ENCODE measurements around the gene RAPGEF6.
"Not testable (repeated sequence)": the region's sequence is repeated elsewhere in the genome, so short reads cannot be mapped to it uniquely, and the experiment has no call there.

Gene RAPGEF6

DNA sequence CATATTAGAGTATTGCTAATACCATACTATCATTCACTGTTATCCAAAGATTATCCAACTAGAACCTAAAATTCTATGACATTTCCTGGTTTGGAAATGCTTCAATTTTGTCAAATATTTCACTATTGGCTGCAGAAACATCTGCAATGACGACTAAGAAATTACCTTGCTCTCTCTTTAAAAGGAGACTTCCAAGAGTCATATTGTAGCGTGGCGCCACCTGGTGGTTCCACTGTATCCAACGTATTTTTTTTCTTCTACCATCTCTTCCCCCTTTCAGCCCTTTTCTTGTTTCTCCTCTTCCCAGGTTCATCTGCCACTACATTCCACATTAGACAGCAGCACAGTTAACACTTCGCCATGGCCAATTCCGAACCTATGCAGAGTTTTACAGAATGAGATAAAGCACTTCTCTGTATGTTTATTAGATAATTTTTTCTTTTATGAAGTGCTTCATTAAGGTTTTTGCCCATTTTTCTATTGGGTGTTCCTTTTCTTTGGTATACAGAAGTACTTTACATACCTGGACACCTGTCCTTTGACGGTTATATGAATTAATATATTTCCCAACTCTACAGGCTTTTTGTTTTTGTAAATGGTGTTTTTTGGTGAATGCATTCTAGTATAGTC lies 217.7 kb downstream of the RAPGEF6 start:
- peak; percentile 92 for FAIRE-seq

- no peak for FAIRE-seq
Measured at GRCh38 chr5:131416729-131417128, 218.3 kb downstream of the RAPGEF6 start.

DNA sequence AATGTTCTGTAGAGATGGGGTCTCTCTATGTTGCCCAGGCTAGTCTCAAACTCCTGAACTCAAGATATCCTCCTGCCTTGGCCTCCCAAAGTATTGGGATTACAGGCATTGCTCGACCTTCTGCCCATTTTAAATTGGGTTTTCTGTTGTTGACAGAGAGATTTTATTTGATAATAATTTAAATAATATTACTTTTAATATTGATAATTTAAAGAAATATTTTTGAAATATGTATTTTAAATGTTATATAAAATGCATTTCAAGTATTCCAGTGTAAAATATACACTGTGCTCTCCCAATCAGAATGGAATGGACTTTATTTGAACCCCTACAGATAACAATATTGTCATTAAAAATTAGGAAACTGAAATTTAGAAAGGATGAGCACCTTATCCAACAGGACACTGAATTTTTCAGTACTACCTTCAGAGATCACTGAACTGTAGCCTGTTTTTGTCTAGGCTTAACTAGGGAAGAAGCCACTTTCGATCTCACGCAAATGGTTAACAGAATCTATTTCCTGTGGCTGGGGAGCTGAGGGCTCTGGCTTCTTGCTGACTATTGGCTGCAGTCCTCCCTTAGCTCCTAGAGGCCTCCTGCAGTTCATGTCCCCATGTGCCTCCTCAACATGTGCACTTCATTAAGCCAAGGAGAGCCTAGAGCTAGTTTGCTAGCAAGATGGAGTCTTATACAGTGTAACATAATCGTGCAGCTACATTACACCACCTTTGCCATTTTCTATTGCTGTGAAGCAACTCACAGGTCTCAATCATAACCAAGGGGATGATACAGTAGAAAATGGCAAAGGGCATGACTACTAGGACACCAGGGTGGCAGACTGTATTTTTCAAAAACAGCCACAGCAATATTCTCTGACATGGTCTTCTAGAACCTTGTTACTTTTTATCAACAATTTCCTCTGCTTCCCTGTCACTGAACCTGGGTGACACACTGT lies 221.1 kb downstream of the RAPGEF6 start:
- no peak for FAIRE-seq

DNA sequence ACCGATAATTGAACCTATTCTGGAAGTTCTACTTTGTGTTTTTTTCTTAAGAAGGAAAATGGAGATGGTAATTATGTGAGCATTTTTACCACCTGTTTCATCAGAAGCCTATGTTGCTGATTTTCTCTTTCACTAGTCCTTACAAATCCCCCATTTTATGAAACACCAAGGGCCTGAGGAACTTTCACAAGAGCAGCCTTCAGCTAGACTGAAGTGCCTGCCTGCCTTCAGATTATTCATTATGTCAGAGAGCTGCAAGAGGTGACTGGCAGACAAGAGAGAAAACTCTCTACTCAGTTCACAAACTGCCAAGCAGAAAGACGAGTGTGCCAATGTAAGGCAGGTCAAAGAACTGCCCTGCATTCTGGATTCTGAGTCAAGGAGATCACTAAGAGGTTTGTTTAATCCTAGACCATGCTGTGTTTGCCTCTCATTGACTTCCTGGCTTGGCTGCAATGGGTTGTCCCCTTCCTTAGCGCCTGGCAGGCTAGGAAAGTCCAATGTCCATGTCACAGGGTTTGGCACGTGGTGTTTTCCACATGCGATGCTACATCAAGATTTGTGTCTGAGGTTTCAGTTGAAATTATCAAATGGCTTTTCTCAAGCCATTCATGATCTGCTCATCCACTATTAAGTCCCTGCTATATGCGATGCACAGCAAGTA lies 227.9 kb downstream of the RAPGEF6 start:
- FAIRE-seq = no peak

DNA sequence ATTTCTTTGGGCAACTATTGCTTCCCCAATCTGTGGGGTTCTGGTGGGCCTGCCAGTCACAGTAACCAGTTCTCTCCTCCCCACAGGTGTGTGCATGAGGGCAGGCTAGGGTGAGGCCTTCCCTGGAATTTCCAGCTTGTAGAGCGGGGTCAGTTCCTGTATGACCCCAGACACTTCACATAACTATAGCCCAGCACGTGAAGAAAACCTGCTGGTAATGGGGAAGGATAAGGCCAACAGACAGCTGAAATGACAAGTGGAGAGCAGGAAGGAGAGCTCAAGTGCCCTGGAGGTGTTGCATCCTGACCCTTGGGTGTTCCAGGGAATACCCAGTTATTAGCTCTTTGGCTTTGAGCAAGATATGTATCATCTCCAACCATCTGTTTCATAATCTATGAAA lies 229.0 kb downstream of the RAPGEF6 start:
- no peak for FAIRE-seq

DNA sequence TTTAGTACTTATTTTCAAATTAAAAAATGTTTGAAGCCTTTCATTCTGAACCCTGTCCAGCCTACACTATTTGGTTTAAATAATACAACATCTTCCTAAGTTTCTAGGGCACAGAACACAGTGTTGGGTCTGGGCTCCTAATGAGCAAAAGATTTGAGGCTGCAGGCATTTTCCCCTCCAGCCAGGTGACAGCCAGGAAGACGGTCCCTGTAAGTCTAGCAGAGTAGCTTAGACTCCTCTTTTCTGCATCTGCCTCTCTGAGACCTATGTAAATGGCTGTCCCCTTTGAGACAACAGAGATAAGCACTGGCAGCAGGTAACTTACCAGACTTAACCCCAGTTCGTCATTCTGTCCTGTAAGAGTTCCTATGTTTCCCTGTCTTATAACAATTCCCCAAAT lies 229.4 kb downstream of the RAPGEF6 start:
- no peak for FAIRE-seq

GRCh38 chr5:131400585-131400984 lies 234.4 kb downstream of the RAPGEF6 start:
- FAIRE-seq = no peak

- FAIRE-seq = not testable (repeated sequence)
Measured at GRCh38 chr5:131399007-131399406, 236.0 kb downstream of the RAPGEF6 start.

DNA sequence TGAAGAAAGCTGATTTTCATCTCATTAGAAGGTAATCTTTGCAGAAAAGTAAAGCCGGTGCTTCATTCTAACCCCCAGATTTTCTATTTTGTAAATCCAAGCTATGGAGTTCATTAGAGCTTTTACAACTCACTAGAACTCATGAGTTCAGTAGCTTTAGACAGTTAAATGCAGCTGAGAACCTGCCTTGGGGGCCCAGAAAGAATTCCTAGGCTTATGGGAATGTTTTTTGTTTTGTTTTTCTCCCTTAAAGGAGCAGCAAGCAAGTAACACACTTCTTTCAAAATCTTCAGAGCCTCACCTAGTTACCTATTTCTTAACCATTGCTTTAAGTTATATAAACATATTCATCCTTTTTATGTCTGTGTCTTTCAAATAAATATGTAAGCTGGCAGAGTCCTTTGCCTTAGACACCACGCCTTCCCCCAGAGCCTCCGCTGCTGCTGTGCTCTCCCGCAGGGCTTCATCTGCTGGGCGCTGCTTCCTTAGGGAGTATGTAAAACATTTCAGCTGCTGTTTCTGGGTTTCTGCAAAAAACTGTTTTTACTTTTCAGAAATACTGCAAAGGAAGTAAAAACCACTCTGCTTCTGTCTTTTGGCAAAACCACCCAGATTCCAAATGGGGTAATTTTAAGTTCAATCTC lies 238.3 kb downstream of the RAPGEF6 start:
- FAIRE-seq = no peak

GRCh38 chr5:131396015-131396414 lies 239.0 kb downstream of the RAPGEF6 start:
- FAIRE-seq = no peak

DNA sequence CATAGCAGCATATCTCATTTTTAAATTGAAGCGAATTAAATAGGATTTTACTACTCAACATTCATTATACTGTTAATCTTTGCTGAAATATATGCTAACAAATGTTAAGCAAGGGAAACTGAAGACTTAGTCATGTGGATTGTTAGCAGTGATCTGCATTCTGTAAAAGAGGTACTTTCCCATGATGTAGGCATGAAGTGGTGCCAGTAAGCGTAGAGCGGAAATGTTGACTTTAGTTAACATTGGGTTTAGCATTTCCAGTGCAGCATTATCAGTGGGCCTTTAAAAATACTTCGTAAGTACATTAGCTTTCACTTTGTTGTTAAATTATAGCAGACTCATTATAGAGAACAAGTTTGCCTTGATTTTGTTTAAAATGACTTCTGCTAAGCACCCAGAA lies 240.9 kb downstream of the RAPGEF6 start:
- FAIRE-seq = no peak

DNA sequence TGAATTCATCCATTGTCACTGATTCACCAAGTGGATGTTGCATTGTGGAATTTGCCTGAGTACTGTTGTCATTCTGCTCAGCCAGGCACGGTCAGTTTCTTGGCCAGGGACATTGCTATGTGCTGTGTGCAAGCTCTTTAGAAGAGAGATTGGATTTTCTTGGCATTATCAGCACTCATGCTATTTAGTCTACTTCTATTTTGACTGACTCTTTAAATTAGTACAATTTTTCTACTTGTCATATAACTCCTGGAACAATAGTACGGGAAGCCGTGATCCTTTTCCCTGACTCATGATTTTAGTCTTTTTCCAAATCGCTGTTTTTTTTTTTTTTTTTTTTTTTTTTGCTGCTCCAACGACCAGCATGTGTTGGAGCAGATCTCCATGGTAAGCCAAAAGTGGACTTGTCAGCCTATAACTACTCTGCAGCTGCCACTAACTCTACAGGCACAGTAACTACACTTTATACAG lies 241.5 kb downstream of the RAPGEF6 start:
- no peak for FAIRE-seq

DNA sequence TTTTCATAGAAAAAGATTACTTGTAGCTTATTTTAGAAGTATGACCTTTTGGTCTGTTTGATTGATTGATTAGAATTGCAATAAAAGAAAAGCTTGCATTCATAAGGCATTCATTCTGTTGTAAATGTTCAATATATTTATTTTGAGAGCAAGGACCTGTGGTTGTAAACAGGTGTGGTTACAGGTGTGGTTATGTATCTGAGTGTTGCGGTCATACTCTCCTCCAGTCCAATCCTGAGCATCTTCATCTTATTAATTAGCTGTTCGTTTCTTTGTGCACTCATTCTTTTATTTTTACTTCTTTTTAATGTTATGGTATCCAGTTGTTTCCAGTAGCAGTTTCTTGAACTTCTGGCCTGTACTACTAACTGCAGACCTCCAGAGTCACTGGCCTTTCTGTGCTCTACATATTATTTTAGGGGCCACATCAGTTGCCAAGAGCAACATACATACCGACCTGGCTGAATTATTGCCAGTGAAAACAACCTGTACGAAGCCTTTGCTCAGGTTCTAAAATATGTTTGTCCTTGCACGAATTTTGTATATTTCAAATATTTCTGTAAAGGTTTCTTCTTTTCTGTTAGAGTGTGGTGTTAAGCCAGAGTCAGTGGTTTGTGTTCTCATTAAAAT lies 242.4 kb downstream of the RAPGEF6 start:
- FAIRE-seq = no peak

DNA sequence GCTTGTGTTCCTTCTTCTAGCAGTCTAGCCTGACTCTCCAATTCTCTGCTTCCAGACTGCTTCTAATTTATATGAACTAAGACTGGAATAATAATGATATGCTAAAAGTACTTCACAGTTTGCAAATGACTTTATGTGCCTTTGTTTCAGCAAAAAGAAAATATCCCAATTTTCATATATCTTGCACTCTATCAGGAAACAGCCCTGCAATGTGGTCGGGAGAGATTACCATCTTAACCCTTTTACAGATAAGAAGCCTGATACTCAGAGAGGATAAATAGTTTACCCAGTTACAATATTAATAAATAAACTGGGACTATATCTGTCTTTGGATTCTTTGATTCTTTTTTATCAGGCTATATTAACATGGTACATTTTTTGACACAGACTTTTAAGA lies 245.2 kb downstream of the RAPGEF6 start:
- FAIRE-seq = peak; percentile 14

DNA sequence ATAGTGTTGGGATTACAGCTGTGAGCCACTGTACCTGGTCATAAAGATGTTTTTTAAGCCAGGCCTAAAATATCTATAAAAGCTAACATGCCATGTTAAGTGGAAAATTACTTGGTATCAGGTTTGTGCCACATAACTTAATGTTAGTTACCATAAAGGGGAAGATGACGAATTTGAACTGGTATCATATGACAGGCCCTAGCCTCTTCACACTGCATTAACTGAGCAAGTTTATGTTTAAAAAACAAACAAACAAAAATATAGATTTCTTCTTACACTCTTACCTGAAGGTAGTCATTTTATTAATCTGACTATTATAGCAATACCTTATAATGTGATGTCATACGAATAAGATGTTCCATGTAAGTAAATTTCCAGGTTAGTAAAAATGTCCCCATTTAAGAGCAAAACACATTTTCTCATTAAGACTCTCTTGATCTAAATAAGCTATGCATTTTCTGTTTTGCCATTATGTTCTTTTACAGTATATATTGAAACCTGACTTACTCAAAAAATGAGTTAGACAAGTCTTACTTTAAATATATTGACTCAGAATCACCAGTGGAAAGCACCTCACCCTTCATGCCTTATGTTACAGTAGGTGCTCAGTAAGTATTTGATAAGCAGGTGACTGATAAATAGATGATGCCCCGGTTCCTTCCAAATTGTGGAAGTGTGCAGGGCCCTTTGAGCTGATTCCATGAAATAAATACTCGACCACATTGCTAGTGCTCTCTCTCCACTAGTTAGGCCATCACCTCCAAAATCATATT lies 245.7 kb downstream of the RAPGEF6 start:
- FAIRE-seq = no peak

DNA sequence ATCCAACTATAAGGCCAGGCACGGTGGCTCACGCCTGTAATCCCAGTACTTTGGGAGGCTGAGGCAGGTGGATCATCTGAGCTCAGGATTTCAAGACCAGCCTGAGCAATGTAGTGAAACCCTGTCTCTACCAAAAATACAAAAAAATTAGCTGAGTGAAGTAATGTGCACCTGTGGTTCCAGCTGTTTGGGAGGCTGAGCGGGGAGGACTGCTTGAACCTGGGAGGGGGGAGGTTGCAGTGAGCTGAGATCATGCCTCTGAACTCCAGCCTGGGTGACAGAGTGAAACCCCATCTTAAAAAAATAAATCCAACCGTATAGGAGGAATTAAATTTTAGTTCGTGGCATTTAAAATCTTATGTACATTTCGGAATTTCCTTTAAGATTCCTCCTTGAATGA lies 247.8 kb downstream of the RAPGEF6 start:
- no peak for FAIRE-seq

- no peak for FAIRE-seq
Measured at GRCh38 chr5:131386779-131387178, 248.2 kb downstream of the RAPGEF6 start.

DNA sequence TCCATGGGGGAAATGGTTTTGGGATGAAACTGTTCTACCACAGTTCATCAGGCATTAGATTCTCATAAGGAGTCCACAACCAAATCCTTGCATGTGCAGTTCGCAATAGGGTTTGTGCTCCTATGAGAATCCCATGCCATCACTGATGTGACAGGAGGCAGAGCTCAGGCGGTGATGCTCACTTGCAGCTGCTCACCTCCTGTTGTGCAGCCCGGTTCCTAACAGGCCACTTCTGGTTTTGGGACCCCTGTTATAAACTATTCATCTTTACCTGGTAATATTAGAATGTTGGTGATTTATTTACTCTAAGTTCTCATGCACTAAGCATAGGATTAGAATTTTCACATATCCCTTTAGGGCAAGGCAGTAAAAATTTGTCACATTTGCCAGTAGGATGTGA lies 248.9 kb downstream of the RAPGEF6 start:
- FAIRE-seq = no peak

DNA sequence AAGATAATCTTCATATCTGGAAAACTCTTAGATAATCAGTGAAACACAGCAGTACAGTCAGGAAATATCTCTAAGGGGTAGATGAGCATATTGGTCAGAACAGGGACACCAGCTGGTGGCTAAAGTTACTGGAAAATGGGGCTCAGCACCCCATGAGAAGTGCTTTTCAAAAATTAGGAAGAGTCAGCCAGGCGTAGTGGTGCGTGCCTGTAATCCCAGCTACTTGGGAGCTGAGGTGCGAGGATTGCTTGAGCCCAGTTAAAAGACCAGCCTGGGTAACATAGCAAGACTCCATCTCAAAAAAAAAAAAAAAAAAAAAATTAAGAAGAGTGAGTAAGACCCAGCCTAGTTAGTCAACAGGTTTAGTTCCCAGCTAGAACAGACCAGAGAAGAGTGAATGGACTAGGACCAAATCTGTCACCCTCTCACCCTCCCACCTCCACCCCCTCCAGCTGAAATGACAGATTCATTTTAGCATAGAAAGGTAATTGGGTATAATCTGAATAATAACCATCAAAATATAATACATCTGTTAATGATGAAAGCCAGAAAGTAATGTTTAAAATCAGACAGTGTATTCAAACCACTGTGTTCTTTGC lies 250.3 kb downstream of the RAPGEF6 start:
- FAIRE-seq = no peak

DNA sequence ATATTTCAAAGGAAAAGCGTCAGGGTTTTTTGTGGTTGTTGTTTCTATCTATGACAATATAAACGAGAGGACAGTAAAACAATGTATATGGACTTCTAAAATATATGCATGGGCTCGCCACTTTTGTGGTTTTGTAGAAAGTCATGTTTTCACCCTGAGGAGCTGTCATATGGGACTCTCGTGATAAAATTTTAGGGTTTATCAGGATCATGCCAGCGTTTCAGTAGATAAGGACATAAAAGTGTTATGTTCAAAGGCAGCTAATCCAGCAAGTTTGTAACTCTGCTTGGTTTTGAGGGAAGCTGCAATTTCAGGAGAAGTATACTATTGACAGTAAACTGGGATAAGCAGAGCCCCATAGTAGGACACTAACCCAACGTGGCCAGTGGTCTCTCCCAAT lies 250.9 kb downstream of the RAPGEF6 start:
- no peak for FAIRE-seq
